Right renal cortex interstitium (tissue), 3 donors: Measurements from ENCODE around the gene SLC38A2. TPM values are rescaled to one million over a fixed set of nuclear protein-coding genes. Genes with fewer than 3 reads are reported as not detected.

Source experiments
- DNase-seq, 3 donors: peaks; one replicate each; pipeline ENCODE4 v3.0.0-alpha.2; 2013; ENCODE audit warnings: low read depth in 3 of 3, low spot score in 2 of 3
- polyA plus RNA-seq, 3 donors: library from polyadenylated mRNA; unstranded; fragments of 120-200 nt; gene quantifications; one replicate each; pipeline ENCODE4 v1.2.1, GENCODE V29; 2013; ENCODE audit not compliant: insufficient read length in 3 of 3

Gene SLC38A2
- polyA plus RNA-seq, 3 donors: 191 to 226 (median 214) TPM

DNA sequence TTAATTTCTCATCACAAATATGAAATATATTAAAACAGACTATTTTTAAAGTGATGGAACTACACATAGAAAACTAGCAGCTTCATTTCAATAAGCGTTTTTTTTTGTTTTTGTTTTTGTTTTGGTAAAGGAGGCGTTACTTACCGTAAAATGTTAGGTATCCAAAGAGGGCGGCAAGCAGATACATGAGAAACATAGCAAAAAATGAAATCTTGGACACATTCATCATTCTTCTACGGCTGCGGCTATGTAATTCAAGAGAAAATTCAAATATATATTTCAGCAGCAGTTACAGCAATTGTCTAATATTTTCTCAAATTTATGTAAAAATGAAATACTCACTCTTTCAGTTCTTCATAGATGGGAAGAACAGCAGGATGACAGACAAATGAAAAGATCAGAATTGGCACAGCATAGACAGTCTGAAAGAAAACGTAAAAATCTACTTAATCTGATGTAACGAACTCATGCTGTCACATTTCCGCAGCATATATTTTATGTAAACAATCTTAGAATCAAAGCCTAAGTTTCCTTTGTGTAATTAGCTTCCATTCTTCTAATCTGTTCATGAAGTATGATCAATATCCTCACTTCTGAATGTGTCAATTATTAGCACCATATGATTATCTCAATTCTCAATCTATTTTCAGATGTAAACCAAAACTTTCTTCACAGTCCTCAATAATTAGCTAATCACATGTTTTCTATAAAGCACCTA lies 8.8 kb downstream of the SLC38A2 start:
- DNase-seq: no peak

DNA sequence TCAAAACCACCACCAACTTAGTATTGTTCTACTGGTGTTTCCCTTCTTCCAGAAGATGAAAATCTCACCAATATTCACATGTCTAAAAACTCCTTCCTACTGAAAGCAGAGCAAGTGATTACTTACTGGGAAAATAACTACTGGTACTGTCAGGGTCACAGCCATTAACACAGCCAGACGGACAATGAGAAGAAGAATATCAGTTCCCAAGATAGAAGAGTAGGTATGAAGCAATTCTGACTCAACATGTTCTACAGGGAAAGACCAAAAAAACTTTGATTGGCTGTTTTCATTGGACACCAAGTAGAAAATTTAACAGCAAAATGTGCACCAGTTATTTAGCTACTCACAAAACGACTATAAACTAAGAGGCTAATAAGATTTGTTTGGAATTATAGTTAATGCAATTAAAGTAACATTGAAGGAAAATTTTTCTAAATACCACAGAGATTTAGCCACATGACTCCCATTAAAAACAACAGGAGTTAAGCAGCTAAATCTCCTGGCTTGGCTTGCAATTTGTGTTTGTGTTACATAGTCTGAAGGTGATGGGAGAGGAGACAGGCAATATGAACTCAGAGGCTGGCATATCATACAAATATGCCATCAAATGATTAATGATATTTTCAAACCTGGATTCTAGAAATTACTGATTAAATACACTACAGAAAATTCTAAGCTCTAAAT lies 9.5 kb downstream of the SLC38A2 start:
- no peak for DNase-seq

DNA sequence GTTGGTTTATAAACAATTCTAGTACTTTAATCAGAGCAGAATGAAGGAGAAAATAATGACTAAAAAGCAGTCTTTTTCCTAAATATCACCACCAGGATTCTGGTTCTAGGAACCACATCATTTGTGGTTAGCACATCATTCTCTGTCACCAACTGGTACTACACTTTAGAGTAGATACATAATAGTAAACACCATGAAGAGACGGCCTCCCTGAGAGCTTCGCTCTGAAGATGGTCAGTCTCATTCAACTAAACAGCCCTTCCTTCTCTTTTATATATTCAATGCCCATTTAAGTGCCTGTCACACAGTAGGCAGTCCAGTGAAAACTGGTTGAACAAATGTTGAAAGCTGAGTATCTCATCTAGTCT lies 10.9 kb downstream of the SLC38A2 start:
- DNase-seq: no peak

DNA sequence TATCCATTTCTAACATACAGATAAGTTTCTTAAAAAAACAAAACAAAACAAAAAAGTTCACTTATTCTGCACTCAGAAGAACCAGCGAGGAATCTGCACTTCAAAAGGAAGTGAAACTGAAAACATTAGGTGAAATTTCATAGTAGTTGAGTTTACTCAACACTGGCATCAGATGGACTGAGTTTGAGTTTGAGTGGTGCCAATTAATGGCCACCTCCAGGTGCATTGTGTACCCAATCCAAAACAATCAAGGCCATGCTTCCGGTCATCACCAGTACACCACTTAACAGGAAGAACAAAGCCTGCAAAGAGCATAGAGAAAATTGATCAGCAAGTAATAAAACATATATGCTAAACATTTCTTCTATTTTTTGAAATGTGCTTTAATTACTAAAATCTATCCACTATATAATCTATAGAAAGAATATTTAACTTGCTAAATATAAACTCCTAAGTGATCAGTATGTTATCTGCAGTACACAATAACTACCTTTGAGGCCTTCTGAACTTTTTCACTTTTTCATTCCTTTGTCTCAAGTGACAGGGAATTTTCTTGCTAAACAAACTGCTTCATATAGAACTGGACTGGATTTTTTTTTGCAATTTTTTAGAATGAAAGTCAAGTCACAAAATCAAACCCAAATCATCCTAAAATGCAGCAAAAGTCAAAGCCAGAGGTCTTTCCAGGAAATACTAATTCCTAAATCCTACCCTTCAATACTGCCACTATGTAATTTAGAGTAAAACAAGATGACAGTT lies 11.5 kb downstream of the SLC38A2 start:
- DNase-seq: no peak

DNA sequence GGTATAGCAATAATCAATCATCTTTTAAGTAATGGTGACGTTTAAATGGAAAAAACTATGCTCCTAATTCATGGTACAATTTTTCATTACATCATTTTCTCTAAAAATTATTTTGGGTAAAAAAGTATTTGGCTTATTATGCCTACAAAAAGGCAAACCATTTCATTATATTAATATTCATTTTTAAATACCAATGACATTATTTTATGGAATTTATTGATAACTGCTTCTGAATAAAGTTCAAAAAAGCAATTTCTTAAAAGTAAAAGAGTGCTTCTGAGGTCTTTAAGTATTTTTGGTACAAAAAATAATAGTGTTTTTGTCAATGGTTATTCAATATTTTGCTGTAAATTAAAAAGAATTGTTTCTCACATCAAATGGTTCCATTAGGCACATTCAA lies 12.2 kb downstream of the SLC38A2 start:
- DNase-seq: no peak

DNA sequence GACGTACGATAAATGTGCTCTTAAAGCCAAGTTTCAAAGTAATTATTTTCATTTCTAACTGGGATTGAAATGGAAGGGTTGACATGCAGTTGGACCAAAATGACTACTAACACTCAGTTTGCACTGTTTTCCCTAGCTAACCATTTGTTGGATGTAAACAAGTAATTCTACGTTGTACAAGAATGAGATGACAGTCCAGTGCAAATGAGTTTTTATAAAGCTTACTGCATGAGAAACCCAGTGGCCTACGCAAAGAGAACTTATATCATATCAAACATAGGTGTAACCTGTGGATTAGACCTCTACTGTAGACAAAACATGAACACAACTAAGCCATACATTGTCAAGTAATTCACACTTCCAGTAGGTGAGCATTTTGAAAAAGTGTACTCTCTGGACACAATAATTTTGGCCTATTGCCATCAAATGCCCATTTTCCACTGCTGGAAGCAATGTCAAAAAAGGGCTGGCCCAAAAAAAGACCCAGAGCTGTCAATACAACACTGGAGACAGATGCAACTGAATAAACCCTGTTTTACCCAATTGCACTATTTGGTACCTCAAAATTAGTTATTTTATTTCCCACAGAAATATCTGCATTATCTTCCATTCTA lies 12.8 kb downstream of the SLC38A2 start:
- DNase-seq: no peak

DNA sequence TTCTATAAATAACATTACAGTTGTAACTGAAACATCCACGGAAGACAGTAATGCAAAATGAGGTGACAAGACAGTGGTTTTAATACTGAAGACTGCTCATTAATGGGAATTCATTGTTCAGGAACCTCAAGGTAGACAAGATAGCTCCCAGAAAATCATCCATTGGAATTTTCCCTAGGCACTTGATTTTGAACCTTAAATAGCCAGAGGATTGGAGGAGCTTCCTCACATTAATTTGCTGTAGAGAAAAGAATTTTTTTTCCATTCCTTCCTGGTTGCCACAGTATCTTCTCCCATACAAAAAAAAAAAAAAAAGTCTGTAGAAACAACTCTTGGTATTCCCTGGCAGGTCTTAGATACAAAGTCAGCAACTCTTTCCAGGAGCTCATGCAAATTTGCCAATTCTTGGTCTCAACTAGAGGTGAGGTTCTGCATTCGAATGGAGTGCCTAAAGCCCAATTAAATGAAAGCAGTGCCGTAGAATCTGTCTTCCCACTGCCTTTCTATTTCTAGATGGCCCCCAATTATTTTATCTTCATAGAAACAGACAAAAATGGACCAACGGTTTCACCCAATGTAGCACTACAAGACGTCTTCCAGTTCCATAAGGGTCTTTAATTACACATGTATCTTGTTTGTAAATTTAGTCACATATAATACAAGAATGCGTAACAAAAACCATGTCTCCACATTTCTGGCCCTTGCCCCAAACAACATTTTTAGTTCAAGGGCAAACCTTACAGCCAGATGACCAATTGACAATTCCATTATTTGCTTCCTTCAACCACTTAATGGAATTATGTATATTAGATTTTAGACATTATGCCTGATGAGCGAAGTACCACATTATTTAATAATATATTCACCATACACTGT lies 13.5 kb downstream of the SLC38A2 start:
- no peak for DNase-seq

DNA sequence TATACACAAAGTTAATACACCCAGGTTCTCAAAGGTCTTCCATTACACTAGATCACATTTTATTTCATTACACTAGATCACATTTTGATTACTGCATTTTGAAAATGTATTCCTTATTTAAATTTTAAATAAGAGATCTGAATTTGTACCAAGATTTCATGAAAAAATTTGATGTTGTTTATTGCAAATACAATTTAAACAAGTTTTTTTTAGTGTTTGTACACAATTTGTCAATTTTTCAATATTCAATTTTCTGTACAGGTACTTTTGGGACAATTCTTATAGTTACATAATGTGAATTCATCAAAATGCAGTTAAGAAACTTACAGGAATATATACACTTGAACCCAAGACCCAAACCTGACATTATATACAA lies 14.3 kb downstream of the SLC38A2 start:
- no peak for DNase-seq

DNA sequence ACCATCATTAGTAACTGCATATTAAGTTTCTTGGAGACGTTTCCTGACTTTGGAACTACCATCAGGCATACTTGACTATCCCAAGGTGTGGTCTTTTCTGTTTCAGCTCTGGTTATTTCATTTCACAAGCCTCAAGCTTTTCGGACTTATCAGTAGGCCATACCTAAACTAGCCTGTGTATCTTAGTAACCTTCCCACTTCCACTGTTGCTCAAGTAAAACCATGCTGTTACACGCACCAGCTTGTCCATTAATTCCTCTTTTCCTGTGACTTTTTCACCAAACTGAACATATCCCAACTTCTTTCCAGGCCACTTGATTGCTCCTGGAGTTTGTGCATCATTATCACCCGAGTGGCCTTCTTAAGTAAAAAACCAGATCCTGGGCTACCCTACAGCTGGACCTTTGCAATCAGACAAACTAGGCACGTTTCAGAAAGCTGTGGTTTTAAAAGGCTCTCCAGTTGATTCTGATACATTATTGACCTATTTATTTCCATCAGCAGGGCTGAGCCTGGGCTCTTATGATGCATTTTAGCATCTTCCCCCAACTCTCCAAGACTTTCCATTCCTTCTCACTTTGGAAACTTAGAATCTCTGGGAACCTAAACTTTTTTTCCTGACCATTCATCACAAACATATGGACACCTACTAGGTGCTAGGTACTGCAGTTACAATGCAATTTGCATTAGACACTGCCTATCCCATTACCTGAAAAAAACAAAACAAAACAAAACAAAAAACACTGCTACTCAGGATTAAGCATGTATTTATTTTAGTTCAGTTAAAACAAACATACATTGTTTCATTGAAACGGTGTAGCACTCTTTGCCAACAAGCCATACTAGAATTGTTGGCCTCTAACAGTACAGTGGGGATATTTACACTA lies 14.9 kb downstream of the SLC38A2 start:
- no peak for DNase-seq

DNA sequence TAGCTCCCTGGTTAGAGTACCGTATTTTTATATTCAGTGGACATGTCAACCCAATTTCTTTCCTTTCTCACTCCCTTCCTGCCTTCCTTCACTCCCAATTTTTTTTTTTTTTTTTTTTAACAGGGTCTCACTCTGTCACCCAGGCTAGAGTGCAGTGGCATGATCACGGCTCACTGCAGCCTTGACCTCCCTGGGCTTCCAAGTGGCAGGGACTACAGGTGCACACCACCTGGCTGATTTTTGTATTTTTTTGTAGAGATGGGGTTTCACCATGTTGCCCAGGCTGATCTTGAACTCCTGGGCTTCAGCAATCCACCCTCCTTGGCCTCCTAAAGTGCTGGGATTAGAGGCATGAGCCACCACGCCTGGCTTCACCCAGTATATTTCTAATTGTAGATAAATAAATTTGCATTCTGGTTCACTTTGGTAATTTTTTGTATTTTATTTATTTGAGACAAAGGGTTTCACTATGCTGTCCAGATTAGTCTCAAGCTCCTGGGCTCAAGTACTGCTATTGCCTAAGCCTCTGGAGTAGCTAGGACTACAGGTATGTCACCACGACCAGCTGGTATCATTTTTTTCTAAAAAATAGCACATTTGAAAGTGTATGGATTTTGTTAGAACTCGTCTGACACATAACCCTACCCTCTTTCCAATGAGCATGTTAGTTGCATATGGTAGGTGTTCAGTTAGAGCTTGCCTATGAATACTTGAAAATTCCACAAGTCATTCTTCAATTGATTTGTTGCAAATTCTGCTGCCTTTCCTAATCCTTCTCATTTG lies 15.7 kb downstream of the SLC38A2 start:
- no peak for DNase-seq

DNA sequence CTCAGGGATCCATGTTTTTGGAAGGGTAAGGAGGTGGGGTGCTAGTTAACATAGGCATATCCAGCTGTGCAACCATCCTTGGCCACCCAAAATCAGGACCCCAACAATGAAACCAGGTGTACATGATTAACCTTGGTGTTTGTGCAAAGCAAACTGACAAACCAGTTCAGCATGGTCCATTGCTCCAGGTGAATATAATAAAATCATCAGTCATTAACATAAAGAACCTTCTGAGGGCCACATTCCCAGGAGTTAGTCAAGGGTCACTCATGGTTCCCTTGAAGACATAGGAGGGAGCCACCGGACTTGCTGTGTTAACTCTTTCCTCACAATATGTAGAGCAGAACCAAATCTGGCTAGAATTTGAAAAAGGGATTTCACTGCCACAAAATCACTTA lies 17.8 kb downstream of the SLC38A2 start:
- no peak for DNase-seq

DNA sequence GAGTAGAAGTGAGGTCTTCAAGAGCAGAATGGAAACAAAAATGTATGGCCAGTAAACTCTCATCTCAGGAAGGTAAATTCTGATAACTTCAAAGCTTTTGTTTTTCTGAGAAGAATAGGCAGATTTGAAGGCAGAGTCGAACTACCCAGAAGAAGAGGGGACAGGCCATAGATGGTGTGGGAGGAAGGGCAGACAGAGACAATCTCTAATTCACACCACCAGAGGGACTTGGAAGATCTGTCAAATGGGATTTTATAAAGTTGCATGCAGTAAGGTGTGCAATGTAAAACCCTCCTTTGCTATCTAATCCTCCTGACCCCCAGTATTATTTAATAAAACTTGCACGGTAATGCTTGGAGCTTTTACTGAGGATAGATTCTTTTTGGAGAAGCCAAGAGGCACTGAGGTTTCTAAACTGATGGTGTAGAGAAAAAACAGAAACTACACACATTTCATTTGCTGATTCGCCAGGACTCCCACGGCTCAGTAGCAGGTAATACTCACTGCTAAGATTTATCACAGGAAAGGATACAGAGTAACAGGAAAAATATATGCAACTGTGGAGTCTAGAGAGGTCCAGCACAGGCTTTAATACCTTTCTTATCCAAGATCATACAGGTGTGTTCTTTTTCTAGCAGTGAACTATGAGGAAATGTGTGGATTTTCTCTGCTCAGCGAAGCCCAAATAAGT lies 18.3 kb downstream of the SLC38A2 start:
- no peak for DNase-seq

DNA sequence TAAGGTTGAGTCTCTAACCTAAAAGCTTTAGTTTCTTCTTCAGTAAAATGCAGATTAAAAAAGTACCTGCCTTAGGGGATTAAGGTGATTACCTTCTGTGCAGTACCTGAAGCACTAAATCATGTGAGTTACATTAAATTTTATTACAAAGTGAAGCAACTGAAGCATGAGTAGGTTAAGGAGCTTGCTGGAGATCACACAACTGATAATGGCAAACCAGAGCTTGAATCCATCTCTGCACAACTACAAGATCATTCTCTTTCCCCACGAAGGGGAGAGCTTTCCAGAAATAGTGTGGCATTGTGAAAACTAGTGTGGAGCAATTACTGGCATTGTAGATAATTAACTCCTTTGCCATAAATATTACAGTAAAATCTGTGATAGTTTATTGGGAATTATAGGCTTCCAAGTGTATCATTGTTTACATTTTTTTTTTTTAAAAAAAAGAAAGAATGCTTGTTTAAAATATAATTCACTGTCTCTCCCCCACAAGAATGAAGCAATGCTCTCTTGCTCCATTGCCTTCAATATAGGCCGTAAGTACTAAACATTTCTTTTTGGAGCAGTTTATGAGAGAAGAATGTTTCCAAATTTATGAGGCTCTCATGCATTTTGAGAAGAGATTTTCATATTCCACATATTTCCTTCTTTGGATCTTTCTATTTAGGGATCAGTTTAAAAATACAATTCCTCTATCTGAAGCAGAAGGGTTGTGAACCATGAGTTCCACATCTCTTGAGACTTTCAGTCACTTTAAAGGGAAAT lies 20.5 kb downstream of the SLC38A2 start:
- DNase-seq: no peak

DNA sequence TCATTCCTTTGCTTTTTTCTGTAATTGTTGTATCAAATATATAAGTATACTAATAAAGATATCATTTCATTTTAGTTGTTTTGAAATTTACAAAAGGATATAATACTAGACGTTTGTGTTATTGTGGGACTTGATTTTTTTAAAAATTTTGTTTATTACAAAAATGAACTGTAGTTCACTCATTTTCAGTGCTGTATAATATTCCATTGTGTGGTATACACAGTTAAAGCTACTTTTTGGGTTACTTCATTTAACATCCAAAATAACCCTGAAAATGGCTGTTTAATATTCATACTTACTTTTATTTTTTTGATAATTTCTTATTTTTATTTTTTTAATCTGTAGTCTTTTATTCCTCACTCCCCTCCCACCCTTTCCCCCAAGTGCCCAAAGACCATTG lies 21.4 kb downstream of the SLC38A2 start:
- DNase-seq: no peak

DNA sequence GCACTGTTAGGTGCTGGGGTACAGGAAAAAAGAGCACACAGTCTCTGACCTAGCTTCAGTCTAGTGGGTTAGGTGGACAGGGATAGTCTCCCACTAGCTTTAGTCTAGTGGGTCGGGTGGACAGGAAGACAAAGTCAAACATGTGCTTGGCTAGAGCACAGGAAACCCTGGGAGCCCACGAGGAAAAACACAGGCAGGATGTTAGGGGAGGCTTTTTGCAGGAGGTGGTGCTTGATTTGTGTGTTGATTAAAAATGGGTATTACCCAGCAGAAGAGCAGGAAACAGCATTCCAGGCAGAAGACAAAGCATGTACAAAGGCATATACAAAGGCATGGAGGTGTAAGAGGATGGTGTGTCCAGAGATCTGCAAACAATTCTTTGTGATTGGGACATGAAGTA lies 23.3 kb downstream of the SLC38A2 start:
- DNase-seq: no peak

DNA sequence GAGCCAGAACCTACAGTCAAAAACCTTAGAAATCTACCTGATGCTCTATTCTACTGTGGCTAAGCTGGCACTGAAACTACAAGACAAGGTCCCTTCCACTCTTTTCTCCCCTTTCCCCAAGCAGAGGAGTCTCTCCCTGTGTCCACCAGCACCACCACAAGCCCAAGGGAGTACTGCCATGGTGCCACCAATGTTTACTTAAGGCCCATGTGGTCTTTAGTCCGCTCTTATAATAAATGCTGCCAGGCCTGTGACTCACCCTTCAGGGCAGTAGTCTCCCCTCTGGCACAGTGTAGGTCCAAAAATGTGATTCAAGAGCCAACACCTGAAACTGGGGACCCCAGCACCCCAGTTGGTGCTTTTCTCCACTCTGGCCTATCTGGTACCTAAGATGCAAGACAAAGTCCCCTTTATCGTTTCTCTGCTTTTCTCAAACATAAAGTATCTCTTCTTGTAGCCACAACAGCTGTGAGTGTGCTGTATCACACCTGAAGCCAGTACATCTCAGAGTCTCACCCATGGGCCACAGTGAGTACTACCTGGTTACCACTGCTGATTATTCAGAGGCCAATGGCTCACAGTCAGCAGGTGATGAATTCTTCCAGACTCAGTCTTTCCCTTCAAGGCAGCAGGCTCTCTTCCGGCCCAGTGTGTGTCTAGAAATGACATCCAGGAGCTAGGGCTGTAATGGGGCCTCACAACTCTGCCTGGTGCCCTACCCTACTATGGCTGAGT lies 29.3 kb downstream of the SLC38A2 start:
- no peak for DNase-seq

DNA sequence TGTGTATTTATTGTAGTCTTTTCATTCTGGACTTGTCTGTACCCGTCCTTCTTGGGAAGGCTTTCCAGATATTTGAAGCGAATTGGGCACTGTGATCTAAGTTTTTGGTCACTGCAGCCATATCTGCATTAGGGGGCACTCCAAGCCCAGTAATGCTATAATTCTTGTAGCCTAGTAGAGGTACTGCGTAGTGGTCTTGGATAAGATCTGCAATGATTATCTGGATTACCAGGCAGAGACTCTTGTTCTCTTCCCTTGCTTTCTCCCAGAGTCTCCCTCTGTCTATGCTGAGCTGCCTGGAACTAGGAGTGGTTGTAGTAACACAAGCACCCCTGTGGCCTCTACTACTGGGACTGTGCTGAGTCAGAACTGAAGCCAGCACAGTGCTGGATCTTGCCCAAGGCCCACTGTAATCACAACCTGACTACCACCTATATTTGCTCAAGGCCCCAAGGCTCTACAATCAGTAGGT lies 30.0 kb downstream of the SLC38A2 start:
- no peak for DNase-seq
